ENCODE measurements around the gene PGAP1. TPM values are rescaled to one million over a fixed set of nuclear protein-coding genes. Genes with fewer than 3 reads are reported as not detected.

Gene PGAP1
- total and polyA plus RNA-seq, 10 of the 15 experiments (the other 5 are each of a cell fraction or from before 2014, with no cell fraction given), result 0.75 to 4.7 (median 3.0) TPM

GRCh38 chr2:196802401-196802800 lies 124.1 kb downstream of the PGAP1 start (continued):
- no peak for TF ChIP-seq ZNF687 (IDR thresholded peaks at IDR 0.05)
- TF ChIP-seq RBBP5 (conservative IDR thresholded peaks at IDR 0.05), result no peak
- no peak for TF ChIP-seq PML (IDR thresholded peaks at IDR 0.05; ENCODE audit: low read length)
- TF ChIP-seq FOS (IDR thresholded peaks at IDR 0.05; ENCODE audit: borderline replicate concordance, extremely low read depth, insufficient read length), result no peak
- no peak for TF ChIP-seq JUNB (IDR thresholded peaks at IDR 0.05)
- no peak for TF ChIP-seq KDM1A (IDR thresholded peaks at IDR 0.05; ENCODE audit: borderline replicate concordance)
- TF ChIP-seq RB1 (IDR thresholded peaks at IDR 0.05; ENCODE audit: borderline replicate concordance), result no peak
- no peak for TF ChIP-seq MTA3 (IDR thresholded peaks at IDR 0.05; ENCODE audit: borderline replicate concordance, low read length)

GRCh38 chr2:196801674-196802261 lies 124.7 kb downstream of the PGAP1 start:
- Histone ChIP-seq H4K20me1 (ENCODE audit: control insufficient read depth, insufficient read depth) (no peaks in the 10 kb centered on the region), H3K79me2 (ENCODE audit: control insufficient read depth, insufficient read depth, low read length) (peaks cover 17% of the 10 kb centered on the region), H3K9me3 (replicated peaks; ENCODE audit: control insufficient read depth, insufficient read depth, low read length) (no peaks in the 10 kb centered on the region), H3K36me3 (ENCODE audit: control insufficient read depth in 2 of 2, insufficient read depth in 2 of 2, low read length in 1 of 2) (0 out of 4 replicates have a peak, but pooled peaks cover 0 to 2% of the 10 kb centered on the region in 2 experiments), H3K27ac (ENCODE audit: control insufficient read depth, insufficient read depth) (no peak overlapping the region), H3K27me3 (replicated peaks in 1 of 2; ENCODE audit: control insufficient read depth in 2 of 2, insufficient read depth in 2 of 2, low read length in 1 of 2) (no peaks in the 10 kb centered on the region), H3K4me1 (ENCODE audit: control insufficient read depth, insufficient read depth, low read length) (no peaks in the 10 kb centered on the region), H3K4me2 (ENCODE audit: control insufficient read depth, insufficient read depth) (no peak overlapping the region), H2AFZ (ENCODE audit: control insufficient read depth, low read depth, low read length) (no peak overlapping the region), H3K9ac (ENCODE audit: control insufficient read depth, insufficient read depth, low read length) (no peak overlapping the region), H3K4me3 (no peak overlapping the region)
- FAIRE-seq (no peak), ATAC-seq (no peak), DNase-seq (ENCODE audit: low read depth, low spot score) (no peak)
- in situ Hi-C loops (cut with MboI) (no loop called here), intact Hi-C loops (cut with micrococcal nuclease; ENCODE audit: unreplicated experiment) (no loop called here)
- SMC1A ChIA-PET (ENCODE audit: uncharacterized antibody, unreplicated experiment), result no interaction called here
- BruUV-seq (replicated peaks), result no TSS peak
- CTCF ChIA-PET, result interaction anchor here (2.0 kb wide), 1 partner anchor 51 kb away, joined by 5 read pairs; no protein-coding TSS in a partner anchor
- RAD21 ChIA-PET (ENCODE audit: unreplicated experiment), result no interaction called here
- 18% methylated on average over 2 of the region's 2 CpGs for WGBS (ENCODE audit: insufficient coverage, insufficient replicate concordance, low lambda C conversion rate, missing lambda C conversion rate)
- POLR2A ChIA-PET, result no interaction called here
- no peak for TF ChIP-seq POLR2AphosphoS5 (IDR thresholded peaks at IDR 0.05; ENCODE audit: low read length)
- TF ChIP-seq ZNF592 (IDR thresholded peaks at IDR 0.05), result no peak
- no peak for TF ChIP-seq PML (IDR thresholded peaks at IDR 0.05; ENCODE audit: low read length)
- no peak for TF ChIP-seq IKZF2 (IDR thresholded peaks at IDR 0.05)
- no peak for TF ChIP-seq POLR2AphosphoS2 (IDR thresholded peaks at IDR 0.05; ENCODE audit: low read depth, low read length)
- no peak for TF ChIP-seq NR2C1 (IDR thresholded peaks at IDR 0.05)
- no peak for TF ChIP-seq CHD1 (IDR thresholded peaks at IDR 0.05; ENCODE audit: low read depth, low read length)
- TF ChIP-seq IRF3 (IDR thresholded peaks at IDR 0.05), result no peak
- no peak for TF ChIP-seq TCF7 (IDR thresholded peaks at IDR 0.05; ENCODE audit: borderline replicate concordance)

Measured in GM12878 (cell line).